Right renal cortex interstitium (tissue), 3 donors: ENCODE measurements around the gene SIT1. TPM values are rescaled to one million over a fixed set of nuclear protein-coding genes. Genes with fewer than 3 reads are reported as not detected.
"Not testable (repeated sequence)": the region's sequence is repeated elsewhere in the genome, so short reads cannot be mapped to it uniquely, and the experiment has no call there.

ENCODE experiments used
- DNase-seq, 3 donors: peaks; one replicate each; pipeline ENCODE4 v3.0.0-alpha.2; 2013; ENCODE audit warnings: low read depth in 3 of 3, low spot score in 2 of 3
- polyA plus RNA-seq, 3 donors: library from polyadenylated mRNA; unstranded; fragments of 120-200 nt; gene quantifications; one replicate each; pipeline ENCODE4 v1.2.1, GENCODE V29; 2013; ENCODE audit not compliant: insufficient read length in 3 of 3

Gene SIT1
- polyA plus RNA-seq, 3 donors, result 0.29 to 0.38 (median 0.36) TPM

DNA sequence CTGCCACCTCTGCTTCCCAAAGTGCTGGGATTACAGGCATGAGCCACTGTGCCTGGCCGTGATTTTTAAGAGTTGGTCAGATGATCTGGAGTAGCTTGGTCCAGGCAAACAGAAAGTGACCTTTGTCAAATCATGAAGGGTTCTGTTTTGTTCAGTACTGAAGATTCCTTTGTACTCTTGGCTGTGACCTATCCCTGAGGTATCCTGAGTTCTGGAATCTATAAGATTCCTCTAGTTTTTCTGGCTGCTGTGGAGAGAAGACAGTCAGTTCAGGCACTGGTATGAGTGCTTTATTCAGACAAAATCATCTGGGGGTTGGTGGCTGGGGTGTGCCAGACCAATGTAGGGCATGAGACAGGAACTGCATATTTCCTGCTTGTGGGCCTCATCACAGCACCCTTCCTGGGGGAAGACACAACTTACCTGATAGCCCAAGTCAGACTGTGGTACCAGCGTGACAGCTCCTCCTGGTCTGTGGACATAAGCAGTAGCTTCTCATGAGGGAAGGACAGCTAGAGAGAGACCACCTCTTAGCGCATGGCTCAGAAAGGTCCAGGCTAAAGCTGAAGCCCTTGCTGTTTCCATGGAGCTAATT, 11.1 kb upstream of the SIT1 start:
- no peak for DNase-seq

DNA sequence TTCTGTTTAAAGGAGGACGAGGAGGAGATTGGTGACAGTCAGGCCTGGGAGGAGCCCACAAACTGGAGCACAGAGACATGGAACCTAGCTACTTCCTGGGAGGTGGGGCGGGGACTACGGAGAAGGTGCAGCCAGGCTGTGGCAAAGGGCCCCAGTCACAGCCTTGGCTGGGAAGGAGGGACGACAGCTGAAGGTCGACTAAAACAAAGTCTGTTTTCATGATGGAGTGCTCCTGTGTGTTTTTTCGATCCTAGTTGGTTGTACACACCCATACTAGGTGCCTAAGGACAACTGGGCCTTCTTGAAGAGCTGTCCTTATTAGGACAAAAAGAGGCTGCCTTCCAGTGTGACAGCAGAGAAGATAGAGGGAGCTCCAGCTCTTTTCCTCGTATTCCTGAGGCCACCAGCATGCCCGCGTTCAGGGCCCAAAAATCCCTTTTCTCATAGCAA, 10.3 kb upstream of the SIT1 start:
- no peak for DNase-seq

DNA sequence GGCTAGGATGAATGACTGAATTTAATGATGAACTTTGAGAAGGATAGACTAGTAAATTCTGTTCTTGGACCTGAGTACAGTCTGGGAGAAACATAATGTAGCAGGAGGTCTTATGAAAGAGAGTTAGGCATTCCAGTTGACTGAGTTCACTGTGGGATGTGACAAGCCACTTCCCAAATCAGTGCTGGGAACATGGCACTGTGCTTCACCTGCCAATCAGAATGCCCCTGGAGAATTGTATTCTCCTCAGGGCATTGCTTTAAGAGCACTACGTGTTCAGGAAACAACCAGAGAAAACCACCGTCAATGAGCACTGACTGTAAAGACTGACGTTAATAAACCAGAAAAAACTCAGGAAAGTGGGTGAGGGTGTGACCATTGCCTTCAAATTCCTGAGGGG, 8.6 kb upstream of the SIT1 start:
- DNase-seq, result no peak

DNA sequence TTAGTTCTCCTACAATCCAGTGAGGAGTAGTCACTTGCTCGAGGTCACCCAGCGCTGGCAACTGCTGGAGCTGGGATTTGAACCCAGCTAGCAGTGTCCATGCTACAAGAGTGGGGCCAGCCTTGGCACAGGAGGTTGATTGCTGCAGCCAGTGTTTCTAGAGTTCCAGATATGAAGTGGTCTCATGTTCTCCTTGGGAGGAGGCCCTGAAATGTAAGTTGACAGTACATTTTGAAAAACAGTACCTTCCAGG, 8.2 kb upstream of the SIT1 start:
- DNase-seq, result no peak

DNA sequence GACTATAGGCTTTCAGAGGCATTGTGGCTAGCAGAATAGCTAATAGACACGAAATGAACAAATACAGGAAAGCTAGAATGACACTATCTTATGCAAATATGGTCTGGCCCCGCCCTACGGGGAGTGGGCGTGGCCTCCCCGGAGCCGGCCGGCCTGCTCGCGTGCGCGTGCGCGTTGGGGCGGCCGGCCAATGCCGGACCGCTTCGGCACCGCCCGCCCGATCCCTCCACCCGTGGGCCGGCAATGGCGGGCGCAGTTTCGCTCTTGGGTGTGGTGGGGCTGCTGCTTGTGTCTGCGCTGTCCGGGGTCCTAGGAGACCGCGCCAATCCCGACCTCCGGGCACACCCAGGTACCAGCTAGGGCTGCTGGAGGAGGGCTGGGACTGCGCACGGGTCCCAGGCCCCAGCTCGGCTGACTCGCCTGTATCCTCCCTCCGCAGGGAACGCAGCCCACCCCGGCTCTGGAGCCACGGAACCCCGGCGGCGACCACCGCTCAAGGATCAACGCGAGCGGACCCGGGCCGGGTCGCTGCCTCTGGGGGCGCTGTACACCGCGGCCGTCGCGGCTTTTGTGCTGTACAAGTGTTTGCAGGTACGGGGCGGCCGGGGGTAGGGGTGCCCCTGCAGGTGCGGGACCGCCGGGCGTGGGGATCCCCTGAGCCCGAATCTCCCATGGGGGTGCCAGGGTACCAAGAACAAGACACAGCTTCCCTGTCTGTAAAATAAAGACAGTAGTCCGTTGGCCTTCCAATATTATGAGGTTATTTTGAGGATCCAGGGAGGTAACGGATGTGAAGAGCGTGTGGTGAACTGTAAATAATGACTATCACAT, 7.6 kb upstream of the SIT1 start, which contains the start of gene CCDC107:
TSS of gene CCDC107 (plus strand) at position 156 of the 831 bp plus-strand sequence. CDS start at position 244, 88 bp downstream.
- peak in 2 of 3 donors; percentile 77 to 78 for DNase-seq

DNA sequence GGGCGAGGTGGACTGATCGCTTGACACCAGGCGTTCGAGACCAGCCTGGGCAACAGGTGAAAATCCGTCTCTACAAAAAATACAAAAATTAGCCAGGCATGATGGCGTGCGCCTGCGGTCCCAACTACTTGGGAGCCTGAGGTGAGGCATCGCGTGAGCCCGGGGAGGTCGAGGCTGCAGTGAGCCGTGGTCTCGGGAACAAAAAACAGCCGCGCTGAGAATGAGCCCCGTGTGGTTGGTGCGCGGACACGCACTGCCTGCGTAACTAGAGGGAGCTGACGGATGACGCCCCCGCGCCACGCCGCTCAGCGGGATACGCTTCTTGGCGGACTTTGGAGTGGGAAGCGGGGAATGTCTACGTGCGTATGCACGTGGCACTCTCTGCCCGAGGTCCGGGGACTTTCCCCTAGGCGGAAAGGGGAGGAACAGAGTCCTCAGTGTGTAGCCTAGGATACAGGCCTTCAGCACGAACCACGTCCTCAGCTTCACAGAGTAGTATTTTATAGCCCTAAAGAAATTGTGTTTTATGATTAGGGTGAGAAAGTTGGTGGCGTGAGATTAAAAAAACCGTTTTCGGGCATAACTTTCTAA, 6.9 kb upstream of the SIT1 start, which contains the start of gene RMRP:
TSS of gene RMRP (minus strand) at position 474 of the 591 bp plus-strand sequence.
- peak; percentile 94 to 97 (median 95) for DNase-seq

DNA sequence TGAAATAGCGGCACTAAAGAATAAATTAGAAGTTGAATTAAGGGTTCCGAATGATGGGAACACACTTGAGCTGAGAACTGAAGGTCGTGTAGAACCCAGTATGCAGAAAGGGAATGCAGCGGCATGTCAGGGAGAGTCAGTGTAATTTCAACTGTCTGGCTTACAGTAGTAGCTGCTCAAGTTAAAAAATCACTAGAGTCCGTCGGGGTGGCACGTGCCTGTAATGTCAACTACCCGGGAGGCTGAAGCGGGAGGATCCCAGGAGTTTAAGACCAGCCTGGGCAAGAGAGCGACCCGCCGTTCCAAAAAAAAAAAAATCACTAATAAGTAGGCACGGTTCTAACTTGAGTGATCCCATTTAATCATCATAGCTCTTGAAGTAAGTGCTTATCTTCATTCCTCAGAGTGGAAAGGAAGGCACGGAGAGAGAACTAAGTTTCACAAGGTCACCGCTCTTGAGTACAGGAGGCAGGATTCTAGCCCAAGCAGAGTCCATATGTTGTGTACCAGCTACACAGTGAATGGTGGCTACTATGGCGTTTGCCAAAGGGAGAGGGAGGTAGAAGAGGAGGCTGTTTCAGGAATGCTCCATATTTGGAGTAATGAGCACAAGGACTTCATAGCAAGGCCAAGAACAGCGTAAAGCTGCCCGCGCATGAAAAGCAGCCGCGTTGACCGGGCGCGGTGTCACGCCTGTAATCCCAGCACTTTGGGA, 6.3 kb upstream of the SIT1 start:
- peak in 1 of 3 donors; percentile 63 for DNase-seq

DNA sequence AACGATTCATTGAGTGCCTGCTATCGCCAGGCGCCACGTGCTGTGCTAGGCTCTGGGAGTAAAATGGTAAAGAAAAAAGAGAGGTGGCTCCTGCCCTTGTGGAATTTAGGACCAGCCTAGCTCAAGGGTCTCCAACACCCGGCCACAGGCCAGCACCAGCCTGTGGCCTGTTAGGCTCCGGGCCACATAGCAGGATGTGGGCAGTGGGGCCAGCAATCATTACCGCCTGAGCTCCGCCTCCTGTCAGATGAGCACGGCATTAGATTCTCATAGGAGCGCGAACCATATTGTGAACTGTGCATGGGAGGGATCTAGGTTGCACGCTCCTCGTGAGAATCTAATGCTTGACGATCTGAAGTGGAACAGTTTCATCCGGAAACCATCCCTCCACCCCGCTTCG, 5.6 kb upstream of the SIT1 start:
- DNase-seq, result no peak

DNA sequence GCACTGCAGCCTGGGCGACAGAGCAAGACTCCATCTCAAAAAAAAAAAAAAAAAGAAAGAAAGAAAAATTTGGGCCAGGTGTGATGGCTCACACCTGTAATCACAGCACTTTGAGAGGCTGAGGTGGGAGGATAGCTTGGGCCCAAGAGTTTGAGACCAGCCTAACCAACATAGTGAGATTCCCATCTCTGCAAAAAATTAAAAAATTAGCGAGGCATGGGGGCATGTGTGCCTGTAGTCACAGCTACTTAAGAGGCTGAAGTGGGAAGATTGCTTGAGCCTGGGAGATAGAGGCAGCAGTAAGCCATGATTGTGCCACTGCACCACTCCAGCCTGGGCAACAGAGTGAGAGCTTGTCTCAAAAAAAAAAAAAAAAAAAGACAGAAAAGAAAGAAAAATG, 2.9 kb upstream of the SIT1 start:
- DNase-seq, result no peak

DNA sequence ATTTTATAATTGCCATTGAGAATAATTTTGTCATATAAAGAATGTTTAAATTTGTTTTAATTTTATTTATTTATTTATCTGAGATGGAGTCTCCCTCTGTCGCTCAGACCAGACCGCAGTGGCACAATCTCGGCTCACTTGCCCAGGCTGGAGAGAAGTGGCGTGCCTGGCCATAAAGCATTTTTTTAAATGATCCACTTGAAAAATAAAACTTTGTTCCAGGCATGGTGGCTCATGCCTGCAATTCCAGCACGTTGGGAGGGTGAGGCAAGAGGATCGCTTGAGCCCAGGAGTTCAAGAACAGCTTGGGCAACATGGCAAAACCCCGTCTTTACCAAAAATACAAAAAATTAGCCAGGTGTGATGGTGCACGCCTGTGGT, 2.1 kb upstream of the SIT1 start:
- no peak for DNase-seq

DNA sequence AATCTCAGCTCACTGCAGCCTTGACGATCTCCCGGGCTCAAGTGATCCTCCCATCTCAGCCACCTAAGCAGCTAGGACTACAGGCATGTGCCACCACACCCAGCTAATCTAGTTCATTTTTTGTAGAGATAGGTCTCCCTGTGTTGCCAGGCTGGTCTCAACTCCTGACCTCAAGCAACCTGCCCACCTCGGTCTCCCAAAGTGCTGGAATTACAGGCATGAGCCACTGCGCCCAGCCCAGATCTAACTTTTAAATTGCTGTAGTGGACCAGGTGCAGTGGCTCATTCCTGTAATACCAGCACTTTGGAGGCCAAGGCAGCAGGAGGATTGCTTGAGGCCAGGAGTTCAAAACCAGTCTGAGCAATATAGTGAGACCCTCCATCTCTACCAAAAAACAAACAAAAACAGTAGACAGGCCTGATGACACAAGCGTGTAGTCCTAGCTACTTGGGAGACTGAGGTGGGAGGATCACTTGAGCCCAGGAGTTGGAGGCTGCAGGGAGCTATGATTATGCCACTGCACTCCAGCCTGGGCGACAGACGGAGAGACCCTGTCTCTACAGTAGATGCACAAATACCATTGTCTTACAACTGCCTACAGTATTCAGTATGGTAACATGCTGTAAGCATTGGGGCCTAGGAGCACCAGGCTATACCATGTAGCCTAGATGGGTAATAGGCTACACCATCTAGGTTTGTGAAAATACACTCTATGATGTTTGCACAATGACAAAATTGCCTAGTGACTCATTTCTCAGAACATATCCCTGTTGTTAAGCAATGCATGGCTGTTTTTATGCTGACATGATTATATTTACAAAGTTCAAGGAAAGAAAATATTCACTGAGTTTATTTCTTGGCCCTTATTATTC, 1.5 kb upstream of the SIT1 start:
- DNase-seq, result no peak

DNA sequence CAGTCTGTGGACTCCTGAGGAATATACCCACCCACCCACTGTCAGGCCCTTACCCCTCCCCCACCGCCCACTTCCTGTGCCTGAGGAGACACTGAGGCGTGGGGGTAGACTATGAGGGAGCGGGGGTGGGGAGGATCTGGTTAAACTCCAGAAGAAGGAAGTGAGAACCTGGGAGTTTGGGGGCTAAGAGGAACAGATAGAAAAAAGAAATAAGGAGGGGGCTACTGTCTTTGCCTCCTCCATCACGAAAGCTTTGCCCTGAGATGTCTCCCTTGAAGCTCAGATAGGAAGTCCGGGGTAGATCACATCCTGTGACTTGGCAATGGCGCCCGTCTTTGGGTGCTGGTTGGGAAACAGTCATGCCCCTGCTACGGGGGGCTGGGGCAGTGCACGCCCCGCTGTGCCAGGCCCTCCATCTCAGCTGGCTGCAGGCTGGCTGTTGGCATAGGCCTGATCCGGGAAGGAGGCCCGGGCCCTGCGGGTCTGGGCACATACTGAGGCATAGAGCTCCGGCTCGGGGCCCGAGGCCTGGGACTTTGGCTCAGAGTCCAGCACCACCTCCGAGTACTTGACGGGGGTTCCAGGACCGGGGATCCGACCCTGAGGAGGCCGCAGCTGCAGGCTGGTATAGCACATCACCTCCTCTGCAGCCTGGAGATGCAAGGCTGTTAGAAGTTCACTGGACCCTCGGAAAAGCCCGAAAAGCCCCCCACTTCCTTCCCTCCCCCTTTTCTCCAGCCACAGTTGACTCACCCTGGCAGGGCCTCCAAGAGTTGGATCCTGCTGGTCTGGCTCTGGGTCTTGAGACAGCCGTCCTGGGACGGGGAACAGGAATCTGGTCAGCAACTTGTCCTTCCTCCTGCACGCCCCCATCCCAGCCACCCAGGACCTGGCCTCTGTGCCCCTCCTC, 1.0 kb downstream of the SIT1 start:
- DNase-seq, result no peak

DNA sequence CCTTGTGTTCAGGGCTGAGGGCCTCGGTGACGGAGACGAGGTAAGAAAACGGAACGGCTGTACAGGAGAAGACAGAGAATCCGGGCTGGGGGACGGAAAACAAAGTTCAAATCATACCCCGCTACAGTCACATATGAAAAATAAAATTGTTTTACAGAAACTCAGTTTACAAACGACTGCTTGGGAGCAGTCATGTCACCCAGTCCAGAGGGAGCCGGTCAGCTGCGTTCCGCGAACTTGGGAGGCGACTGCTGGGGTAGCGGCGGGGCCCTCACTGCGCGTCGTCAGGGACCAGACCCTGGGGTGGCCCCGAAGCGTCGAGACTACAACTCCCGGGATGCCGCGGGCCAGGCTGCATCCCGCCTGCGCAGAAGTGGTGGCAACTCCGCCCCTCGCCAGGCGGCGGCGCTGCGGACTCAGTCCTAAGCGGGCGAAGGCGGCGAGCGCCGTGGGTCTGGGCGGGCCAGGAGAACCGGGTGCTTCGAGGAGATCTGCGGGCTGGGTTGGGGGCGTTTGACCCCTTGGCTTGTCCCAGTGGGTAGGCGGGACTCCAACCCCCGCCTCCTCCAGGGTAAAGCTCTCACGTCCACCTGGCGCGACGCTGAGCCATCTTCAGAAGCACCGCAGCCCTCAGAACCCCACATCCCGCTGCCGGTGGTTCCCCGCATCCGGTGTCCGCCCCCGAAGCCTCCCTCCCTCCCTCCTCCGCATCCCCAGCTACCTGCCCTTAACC, 4.0 kb downstream of the SIT1 start:
- peak; percentile 83 to 85 (median 84) for DNase-seq

DNA sequence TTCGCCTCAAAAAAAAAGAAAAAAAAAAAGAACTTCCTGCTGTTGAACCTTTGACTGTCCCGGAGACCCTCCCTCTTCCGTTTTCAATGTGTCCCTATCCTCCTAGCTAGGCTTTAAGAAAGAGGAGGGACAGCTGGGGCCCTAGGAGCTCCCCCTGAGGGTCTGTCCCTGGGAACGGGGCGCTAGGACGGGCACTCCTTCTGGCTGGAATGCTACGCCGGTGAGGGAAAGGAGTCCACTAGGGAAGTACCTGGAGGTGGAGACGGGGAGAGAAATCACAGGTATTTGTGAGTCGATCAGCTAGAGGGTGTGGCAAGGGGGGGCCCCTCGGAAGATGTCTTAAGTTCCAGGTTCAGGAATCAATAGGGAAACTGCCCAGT, 4.6 kb downstream of the SIT1 start:
- peak in 1 of 3 donors; percentile 55 for DNase-seq

DNA sequence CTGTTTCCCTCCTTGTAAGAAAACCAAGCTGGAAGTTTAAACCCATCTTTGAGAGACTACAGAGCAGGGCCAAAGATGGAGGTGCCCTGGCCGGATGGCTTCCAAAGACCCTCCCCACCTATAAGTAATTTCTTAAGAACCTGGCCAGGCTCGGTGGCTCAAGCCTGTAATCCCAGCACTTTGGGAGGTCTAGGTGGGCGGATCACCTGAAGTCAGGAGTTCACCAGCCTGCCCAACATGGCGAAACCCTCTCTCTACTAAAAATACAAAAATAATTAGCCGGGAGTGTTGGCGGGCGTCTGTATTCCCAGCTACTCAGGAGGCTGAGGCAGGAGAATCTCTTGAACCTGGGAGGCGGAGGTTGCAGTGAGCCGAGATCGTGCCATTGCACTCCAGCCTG, 5.0 kb downstream of the SIT1 start:
- not testable (repeated sequence) for DNase-seq

DNA sequence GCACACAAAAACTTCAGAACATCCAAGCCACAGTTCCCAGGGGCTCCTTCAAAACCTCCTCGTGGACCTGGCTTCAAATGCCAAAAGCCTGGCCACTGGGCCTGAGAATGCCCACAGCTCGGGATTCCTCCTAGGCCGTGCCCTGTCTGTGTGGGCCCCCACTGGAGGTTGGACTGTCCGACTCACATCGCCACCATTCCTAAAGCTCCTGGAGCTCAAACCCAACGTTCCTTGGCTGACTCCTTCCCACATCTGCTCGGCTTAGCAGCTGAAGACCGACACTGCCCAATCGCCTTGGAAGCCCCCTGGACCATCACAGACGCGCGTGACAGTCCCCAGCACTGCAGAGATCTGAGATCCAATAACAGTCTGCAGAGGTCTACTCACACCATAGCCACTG, 7.7 kb downstream of the SIT1 start:
- no peak for DNase-seq

DNA sequence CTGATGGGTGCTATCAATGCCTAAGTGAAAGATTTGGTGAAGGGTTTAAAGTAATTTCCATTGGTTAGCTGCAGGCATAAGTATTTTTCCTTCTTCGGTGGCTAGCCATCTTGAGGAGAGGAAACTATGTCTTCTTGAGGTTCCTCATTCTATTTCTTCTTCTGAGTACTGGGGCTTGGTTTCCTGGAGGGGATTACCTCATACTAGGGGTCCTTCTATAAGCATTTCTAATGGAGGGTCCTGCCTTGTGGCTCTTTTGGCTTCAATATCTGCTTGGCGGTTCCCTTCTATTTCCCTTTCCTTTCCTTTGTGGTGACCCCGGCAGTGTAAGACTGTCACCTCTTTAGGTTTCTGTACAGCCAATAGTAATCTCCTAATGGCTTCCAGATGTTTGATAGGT, 9.3 kb downstream of the SIT1 start:
- not testable (repeated sequence) for DNase-seq

DNA sequence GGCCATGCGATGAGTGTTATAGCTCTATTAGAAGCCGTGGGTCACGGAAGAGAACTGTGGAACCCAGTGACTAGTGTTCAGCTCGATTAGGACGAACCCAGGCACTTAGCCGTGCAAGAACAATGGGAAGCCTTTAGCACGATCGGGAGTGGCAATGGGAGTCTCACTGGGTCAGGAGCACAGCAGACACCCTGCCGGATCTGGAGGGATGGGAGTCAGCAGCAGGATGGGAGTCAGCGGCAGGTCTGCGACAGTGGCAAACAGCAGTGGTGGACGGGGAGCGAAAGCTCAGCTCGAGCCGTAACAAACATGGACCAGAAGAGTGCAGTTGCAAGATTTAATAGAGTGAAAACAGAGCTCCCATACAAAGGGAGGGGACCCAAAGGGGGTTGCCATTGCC, 10.3 kb downstream of the SIT1 start:
- DNase-seq, result not testable (repeated sequence)

DNA sequence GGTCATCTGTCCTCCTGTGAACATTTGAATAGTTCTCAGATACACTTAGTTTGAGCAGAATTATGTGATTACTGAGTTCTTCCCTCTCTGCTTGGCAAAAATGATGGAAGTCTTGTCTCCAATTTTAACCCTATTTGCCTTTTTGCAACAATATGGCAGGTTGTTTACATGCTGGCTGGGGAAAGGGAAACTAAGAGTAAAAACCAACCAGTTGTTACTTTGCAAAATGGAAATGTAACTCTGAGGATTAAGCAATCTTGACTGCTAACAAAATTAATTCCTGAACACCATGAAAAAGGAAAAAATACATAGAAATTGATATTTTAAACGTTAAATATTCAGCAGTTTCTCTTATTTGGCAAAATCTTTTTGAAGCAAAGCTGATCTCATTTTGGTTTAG, 11.1 kb downstream of the SIT1 start:
- DNase-seq, result no peak
